HG02610 (cell line): ENCODE measurements around the gene ATL2.
"Not testable (repeated sequence)": the region's sequence is repeated elsewhere in the genome, so short reads cannot be mapped to it uniquely, and the experiment has no call there.

Experiments used
- ATAC-seq: cut with Tn5 transposase; IDR thresholded peaks from one replicate; pipeline ENCODE4 v1.9.1; 2021; ENCODE audit warnings: mild to moderate bottlenecking, moderate library complexity; ENCODE audit not compliant: unreplicated experiment

The ATL2 gene

GRCh38 chr2:38394041-38394440 lies 17.0 kb upstream of the ATL2 start:
- ATAC-seq, result no peak

- no peak for ATAC-seq
These were observed 13.9 kb upstream of the ATL2 start for GRCh38 chr2:38390947-38391346.

GRCh38 chr2:38387887-38388286 lies 10.8 kb upstream of the ATL2 start:
- ATAC-seq, result no peak

GRCh38 chr2:38386821-38387220 lies 9.7 kb upstream of the ATL2 start:
- ATAC-seq, result no peak

- ATAC-seq, result no peak
These were observed 9.3 kb upstream of the ATL2 start for GRCh38 chr2:38386377-38386776.

GRCh38 chr2:38384338-38384737 lies 7.3 kb upstream of the ATL2 start:
- ATAC-seq, result no peak

GRCh38 chr2:38383741-38384140 lies 6.7 kb upstream of the ATL2 start:
- not testable (repeated sequence) for ATAC-seq

- no peak for ATAC-seq
These were observed 4.5 kb upstream of the ATL2 start for GRCh38 chr2:38381381-38382143.

GRCh38 chr2:38380397-38381130 lies 3.5 kb upstream of the ATL2 start:
- no peak for ATAC-seq

- peak; percentile 72 for ATAC-seq
These were observed 575 bp downstream of the ATL2 start for GRCh38 chr2:38376346-38377049.

GRCh38 chr2:38375696-38376345 lies 1.3 kb downstream of the ATL2 start:
- ATAC-seq, result peak; percentile 33

- ATAC-seq, result no peak
These were observed 2.1 kb downstream of the ATL2 start for GRCh38 chr2:38374984-38375383.

- ATAC-seq, result no peak
These were observed 5.8 kb downstream of the ATL2 start for GRCh38 chr2:38371235-38371634.

GRCh38 chr2:38370664-38371063 lies 6.4 kb downstream of the ATL2 start:
- ATAC-seq, result no peak

GRCh38 chr2:38362232-38362631 lies 14.8 kb downstream of the ATL2 start:
- no peak for ATAC-seq

- no peak for ATAC-seq
These were observed 16.9 kb downstream of the ATL2 start for GRCh38 chr2:38360177-38360576.

- no peak for ATAC-seq
These were observed 23.7 kb downstream of the ATL2 start for GRCh38 chr2:38353402-38353801.

- ATAC-seq, result no peak
These were observed 24.7 kb downstream of the ATL2 start for GRCh38 chr2:38352336-38352735.

- ATAC-seq, result no peak
These were observed 31.6 kb downstream of the ATL2 start for GRCh38 chr2:38345323-38346038.

GRCh38 chr2:38344813-38345212 lies 32.3 kb downstream of the ATL2 start:
- ATAC-seq, result no peak

GRCh38 chr2:38343212-38343611 lies 33.9 kb downstream of the ATL2 start:
- ATAC-seq, result no peak
